Sigmoid colon (tissue), 7 donors: ENCODE data around the gene LRRC8B. TPM values are rescaled to one million over a fixed set of nuclear protein-coding genes. Genes with fewer than 3 reads are reported as not detected.
A peak's percentile ranks its signal among the peaks of the same experiment; 100 is the strongest.

Source experiments
- DNase-seq: peaks from one replicate; pipeline ENCODE4 v3.0.0-alpha.2; 2019
- H3K27ac ChIP-seq, 4 donors: fragments of 200-600 bp; sonication (generic); one replicate each; pipeline ENCODE4 v1.5.1; 2016 to 2019; ENCODE audit warnings: mild to moderate bottlenecking in 1 of 4
- H3K27me3 ChIP-seq, 3 donors: fragments of 200-600 bp; sonication (generic); one replicate each; pipeline ENCODE4 v1.5.1; 2019; ENCODE audit warnings: mild to moderate bottlenecking in 1 of 3
- H3K36me3 ChIP-seq, 4 donors: fragments of 200-600 bp; sonication (generic); one replicate each; pipeline ENCODE4 v1.5.1; 2016 to 2019
- H3K4me1 ChIP-seq, 4 donors: fragments of 200-600 bp; sonication (generic); one replicate each; pipeline ENCODE4 v1.5.1; 2017 to 2019
- H3K4me3 ChIP-seq, 4 donors: fragments of 200-600 bp; sonication (generic); one replicate each; pipeline ENCODE4 v1.5.1; 2017 to 2019; ENCODE audit warnings: mild to moderate bottlenecking in 2 of 4, moderate library complexity in 1 of 4
- H3K9me3 ChIP-seq, 4 donors: fragments of 200-600 bp in 3 of 4; sonication (generic) in 3 of 4; one replicate each; pipeline versions ENCODE4 v1.5.1 to v1.6.1; 2013 to 2019
- CTCF ChIP-seq, 4 experiments: fragments of 450-650 bp in 3 of 4; fragments of 200-600 bp in 1 of 4; IDR thresholded peaks; one replicate each; pipeline ENCODE4 v1.5.1; 2016 to 2019; ENCODE audit warnings: antibody characterized with exemption in 4 of 4, mild to moderate bottlenecking in 3 of 4, moderate library complexity in 2 of 4
- EP300 ChIP-seq, 4 donors: sonication (generic); formaldehyde crosslinking; IDR thresholded peaks; one replicate each; pipeline ENCODE4 v1.6.1; 2017; ENCODE audit warnings: antibody characterized with exemption in 4 of 4
- POLR2A ChIP-seq, 2 donors: fragments of 450-650 bp; IDR thresholded peaks; one replicate each; pipeline ENCODE4 v1.6.1; 2016; ENCODE audit warnings: antibody characterized with exemption in 2 of 2, mild to moderate bottlenecking in 2 of 2, moderate library complexity in 2 of 2
- POLR2AphosphoS5 ChIP-seq, 4 donors: sonication (generic); formaldehyde crosslinking; IDR thresholded peaks; one replicate each; pipeline ENCODE4 v1.6.1; 2017; ENCODE audit warnings: antibody characterized with exemption in 4 of 4
- WGBS, 2 donors: extraction: QIAGEN DNeasy Blood & Tissue Kit; methylation state at CpG; one replicate each; pipeline ENCODE4 v1.1.7; 2013; 5-methylcytosine and 5-hydroxymethylcytosine counted together
- intact Hi-C: fragments of 100-400 bp; cut with DNase I; formaldehyde crosslinking; loops from one replicate; pipeline ENCODE4 v1.15.1; 2023
- polyA plus RNA-seq, 3 donors: library from polyadenylated mRNA; stranded (reverse); fragments of 200-250 nt; gene quantifications; one replicate each; pipeline ENCODE4 v1.2.3, GENCODE V29; 2013
- total RNA-seq, 4 donors: library from RNA; depleted of rRNA; stranded (reverse); fragments of >200 nt; gene quantifications; one replicate each; pipeline ENCODE4 v1.1.0, GENCODE V29; 2016
- donor health status: healthy with polysubstance abuse.
- donor health status: Bipolar disorder and iron deficiency.
- donor health status: healthy.

LRRC8B gene
- total and polyA plus RNA-seq, 7 donors, result 1.8 to 9.8 (median 4.1) TPM

GRCh38 chr1:89547563-89548116, 23.0 kb downstream of the LRRC8B start:
- WGBS, 2 donors, result 82 to 88% methylated on average over 2 of the region's 2 CpGs
- intact Hi-C loops, result no loop called here
- DNase-seq, result no peak
- Histone ChIP-seq H3K4me1 (peaks cover 0 to 22% (median 2%) of the 10 kb centered on the region in 4 donors), H3K9me3 (no peaks in the 10 kb centered on the region), H3K27me3 (no peaks in the 10 kb centered on the region), H3K4me3 (no peak overlapping the region), H3K27ac (no peak overlapping the region), H3K36me3 (no peaks in the 10 kb centered on the region)
- TF ChIP-seq EP300 (IDR thresholded peaks at IDR 0.05) (no peak), POLR2A (IDR thresholded peaks at IDR 0.05) (no peak), CTCF (IDR thresholded peaks at IDR 0.05) (no peak), POLR2AphosphoS5 (IDR thresholded peaks at IDR 0.05) (no peak)

DNA sequence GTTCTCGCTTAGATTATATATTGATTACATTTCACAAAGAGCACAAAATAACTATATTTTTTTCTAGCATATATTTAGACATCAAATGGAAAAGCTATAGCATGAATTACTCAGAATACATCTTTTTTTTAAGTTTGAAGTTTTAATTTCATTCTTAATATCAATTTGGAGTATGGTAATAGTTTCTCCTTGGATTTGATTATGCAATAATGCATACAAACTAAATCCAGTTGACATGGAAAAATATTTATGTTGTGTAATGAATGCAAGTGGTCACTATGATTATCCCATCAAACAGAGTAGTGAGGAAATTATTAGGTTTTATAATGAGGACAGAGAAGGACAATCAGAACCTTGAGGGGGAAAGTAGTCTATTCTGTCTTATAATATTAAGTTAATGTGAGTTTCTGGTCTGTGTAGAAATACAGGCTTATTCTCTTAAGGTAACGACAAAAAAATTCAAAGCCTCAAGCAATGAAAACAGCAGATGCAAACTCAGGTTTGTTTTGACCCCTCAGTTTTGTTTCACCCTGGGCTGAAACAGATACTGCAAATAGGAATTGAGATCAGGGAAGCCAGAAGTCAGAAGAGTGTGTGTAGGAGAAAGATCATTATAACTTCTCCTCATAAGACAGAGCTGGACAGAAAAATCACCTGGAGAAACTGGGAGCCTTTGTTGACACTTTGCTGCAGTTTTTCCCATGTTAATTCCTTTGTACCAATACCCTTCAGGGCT, 23.7 kb downstream of the LRRC8B start:
- Histone ChIP-seq H3K36me3 (no peaks in the 10 kb centered on the region), H3K9me3 (no peaks in the 10 kb centered on the region), H3K4me1 (peaks cover 0 to 23% (median 4%) of the 10 kb centered on the region in 4 donors), H3K27ac (no peak overlapping the region), H3K4me3 (no peak overlapping the region), H3K27me3 (no peaks in the 10 kb centered on the region)
- intact Hi-C loops, result no loop called here
- TF ChIP-seq CTCF (IDR thresholded peaks at IDR 0.05), result no peak
- TF ChIP-seq POLR2A (IDR thresholded peaks at IDR 0.05), result no peak
- no peak for TF ChIP-seq EP300 (IDR thresholded peaks at IDR 0.05)
- TF ChIP-seq POLR2AphosphoS5 (IDR thresholded peaks at IDR 0.05), result no peak
- no peak for DNase-seq
- WGBS, 2 donors, result 93% methylated on average over 2 of the region's 2 CpGs

DNA sequence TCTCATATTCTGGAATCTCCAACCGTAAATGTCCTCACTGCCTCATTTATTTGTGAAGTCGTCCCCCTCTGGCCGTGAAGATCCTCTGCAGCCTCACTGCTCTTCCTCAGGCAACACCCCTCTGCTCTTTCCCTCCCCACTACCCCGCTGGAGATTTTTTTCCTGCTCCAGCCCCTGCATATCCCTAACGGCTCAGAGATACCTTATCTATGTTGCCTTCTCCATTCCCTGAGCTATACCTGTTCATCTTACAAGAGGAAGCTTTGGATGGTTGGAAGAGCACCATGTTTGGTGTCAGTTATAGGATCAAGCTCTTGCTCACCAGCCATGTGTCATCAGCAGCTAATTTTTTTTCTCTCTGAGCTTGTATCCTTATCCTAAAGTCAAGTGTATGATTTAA, 26.4 kb downstream of the LRRC8B start:
- intact Hi-C loops, result no loop called here
- DNase-seq, result no peak
- TF ChIP-seq POLR2A (IDR thresholded peaks at IDR 0.05) (no peak), EP300 (IDR thresholded peaks at IDR 0.05) (no peak), POLR2AphosphoS5 (IDR thresholded peaks at IDR 0.05) (no peak), CTCF (IDR thresholded peaks at IDR 0.05) (no peak)
- no peaks in the 10 kb centered on the region for H3K36me3 ChIP-seq
- WGBS, 2 donors, result 90 to 92% methylated on average over 5 of the region's 5 CpGs
- H3K27ac ChIP-seq, result no peak overlapping the region
- no peaks in the 10 kb centered on the region for H3K9me3 ChIP-seq
- no peak overlapping the region for H3K4me3 ChIP-seq
- no peaks in the 10 kb centered on the region for H3K27me3 ChIP-seq
- peaks cover 0 to 11% (median 5%) of the 10 kb centered on the region in 4 donors for H3K4me1 ChIP-seq

DNA sequence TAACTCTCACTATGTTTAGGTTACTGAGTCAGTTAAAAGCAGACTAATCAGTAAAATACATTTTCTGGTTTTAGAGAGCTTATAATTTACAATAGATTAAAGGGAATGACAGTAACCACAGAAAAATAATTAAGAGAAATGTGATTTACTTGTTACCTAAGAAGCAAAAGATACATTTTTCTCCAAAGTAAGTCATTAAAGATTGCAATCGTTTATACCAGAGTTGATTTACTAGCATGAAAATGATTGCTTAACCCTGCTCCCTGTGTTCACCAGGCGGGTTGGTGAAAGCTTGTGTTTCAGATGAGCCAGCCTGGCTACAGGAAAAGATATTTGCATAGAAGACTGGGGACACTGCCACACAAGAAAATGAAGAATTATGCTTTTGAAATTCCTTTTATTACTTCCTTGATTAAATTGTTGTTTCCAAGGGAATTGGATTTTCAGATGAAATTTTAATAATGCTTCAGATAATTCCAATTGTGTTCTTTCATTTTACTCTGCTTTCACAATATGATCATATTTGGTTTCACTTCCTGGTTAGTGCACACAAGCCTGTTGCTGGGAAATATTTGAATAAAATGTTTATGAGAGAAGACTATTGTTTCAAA, 27.9 kb downstream of the LRRC8B start:
- peaks cover 0 to 11% (median 5%) of the 10 kb centered on the region in 4 donors for H3K4me1 ChIP-seq
- intact Hi-C loops, result no loop called here

More for the DNA sequence above, 27.9 kb downstream of the LRRC8B start:
- peak overlapping the region in 3 of 4 donors; percentile 10 to 46 (median 40) for H3K27ac ChIP-seq
- H3K36me3 ChIP-seq, result no peaks in the 10 kb centered on the region
- TF ChIP-seq POLR2AphosphoS5 (IDR thresholded peaks at IDR 0.05) (no peak), EP300 (IDR thresholded peaks at IDR 0.05) (no peak), CTCF (IDR thresholded peaks at IDR 0.05) (no peak), POLR2A (IDR thresholded peaks at IDR 0.05) (no peak)
- H3K9me3 ChIP-seq, result no peaks in the 10 kb centered on the region
- no peaks in the 10 kb centered on the region for H3K27me3 ChIP-seq
- no peak for DNase-seq
- H3K4me3 ChIP-seq, result no peak overlapping the region
- 8 to 9% methylated on average over 2 of the region's 2 CpGs for WGBS, 2 donors
